SK-N-SH (cell line): ENCODE measurements around the gene RCAN3. TPM values are rescaled to one million over a fixed set of nuclear protein-coding genes. Genes with fewer than 3 reads are reported as not detected.

Experiments
- CTCF ChIA-PET: fragments of 300-600, 350-600 bp; formaldehyde crosslinking; extraction: SDS; loops from one replicate; lab custom pipeline; 2021; lab: Yijun Ruan, JAX
- POLR2A ChIA-PET: fragments of 350-600 bp; sonication (Branson Sonifier 250); formaldehyde crosslinking; extraction: SDS; loops from one replicate; lab custom pipeline; 2020; ENCODE audit warnings: antibody characterized with exemption, inconsistent platforms; lab: Yijun Ruan, JAX
- DNase-seq: peaks from one replicate; pipeline ENCODE4 v3.0.0; 2012
- H2AFZ ChIP-seq: fragments of 200-600 bp; sonication (generic); 2 replicates; pipeline ENCODE4 v1.8.1; 2016; ENCODE audit warnings: antibody characterized with exemption, mild to moderate bottlenecking, low read depth
- H3F3A ChIP-seq: fragments of 200-600 bp; sonication (generic); replicated peaks from 2 replicates; pipeline ENCODE3; 2016; ENCODE audit warnings: antibody characterized with exemption, mild to moderate bottlenecking; ENCODE audit not compliant: insufficient read depth
- H3K27ac ChIP-seq, 2 experiments: fragments of 200-500 bp in 1 of 2; fragments of 200-600 bp in 1 of 2; sonication (Bioruptor generic) in 1 of 2; sonication (generic), shearing (Covaris generic) in 1 of 2; 2 replicates each; pipeline versions ENCODE4 v1.5.1 to v1.6.1; 2014 to 2016; ENCODE audit warnings: low read depth in 2 of 2, inconsistent platforms in 1 of 2, low read length in 1 of 2, mild to moderate bottlenecking in 1 of 2, mixed read lengths in 1 of 2
- H3K27me3 ChIP-seq: fragments of 200-600 bp; sonication (generic), shearing (Covaris generic); 2 replicates; pipeline ENCODE4 v1.6.1; 2016; ENCODE audit warnings: mixed run types; ENCODE audit not compliant: insufficient read depth
- H3K36me3 ChIP-seq, 2 experiments: fragments of 200-500 bp in 1 of 2; fragments of 200-600 bp in 1 of 2; sonication (Bioruptor generic) in 1 of 2; sonication (generic) in 1 of 2; replicated peaks in 1 of 2; 2 replicates each; pipeline versions ENCODE3 to v1.5.1; 2014 to 2016; ENCODE audit warnings: low read length in 1 of 2, mild to moderate bottlenecking in 1 of 2; ENCODE audit not compliant: insufficient read depth in 2 of 2, control insufficient read depth in 1 of 2
- H3K4me1 ChIP-seq, 2 experiments: fragments of 200-500 bp in 1 of 2; fragments of 200-600 bp in 1 of 2; sonication (Bioruptor generic) in 1 of 2; sonication (generic), shearing (Covaris generic) in 1 of 2; 2 replicates each; pipeline versions ENCODE4 v1.5.1 to v1.6.1; 2014 to 2016; ENCODE audit warnings: low read depth in 1 of 2, low read length in 1 of 2, mixed run types in 1 of 2; ENCODE audit not compliant: insufficient read depth in 2 of 2, control insufficient read depth in 1 of 2
- H3K4me2 ChIP-seq: fragments of 200-600 bp; sonication (generic), shearing (Covaris generic); 2 replicates; pipeline ENCODE4 v1.6.1; 2017; ENCODE audit warnings: mixed run types
- H3K4me3 ChIP-seq, 2 experiments: fragments of 200-500 bp in 1 of 2; fragments of 200-600 bp in 1 of 2; sonication (Bioruptor generic) in 1 of 2; sonication (generic), shearing (Covaris generic) in 1 of 2; 2 replicates each; pipeline versions ENCODE4 v1.5.1 to v1.8.1; 2014 to 2016; ENCODE audit warnings: low read depth in 2 of 2, inconsistent platforms in 1 of 2, low read length in 1 of 2, mild to moderate bottlenecking in 1 of 2, mixed read lengths in 1 of 2, moderate library complexity in 1 of 2
- H3K79me2 ChIP-seq: fragments of 200-600 bp; sonication (generic); 2 replicates; pipeline ENCODE4 v1.8.1; 2017; ENCODE audit warnings: mild to moderate bottlenecking; ENCODE audit not compliant: insufficient read depth
- H3K9ac ChIP-seq: fragments of 200-600 bp; sonication (generic); 2 replicates; pipeline ENCODE4 v1.6.1; 2017; ENCODE audit warnings: mixed run types
- H3K9me2 ChIP-seq: fragments of 200-600 bp; sonication (generic); 2 replicates; pipeline ENCODE4 v1.6.1; 2017; ENCODE audit warnings: mixed run types
- H3K9me3 ChIP-seq: fragments of 200-600 bp; sonication (generic); 2 replicates; pipeline ENCODE4 v1.6.1; 2017; ENCODE audit warnings: mixed run types, mild to moderate bottlenecking, moderate library complexity
- H4K20me1 ChIP-seq: fragments of 200-600 bp; sonication (generic); 2 replicates; pipeline ENCODE4 v1.6.1; 2017; ENCODE audit warnings: mild to moderate bottlenecking, mixed run types; ENCODE audit not compliant: insufficient read depth
- ELF1 ChIP-seq: IDR thresholded peaks from 2 replicates; pipeline ENCODE4 v1.4.0; 2012
- FOSL2 ChIP-seq: IDR thresholded peaks from 2 replicates; pipeline ENCODE4 v1.4.0; 2012; ENCODE audit warnings: low read depth, mild to moderate bottlenecking, moderate library complexity, borderline replicate concordance
- GABPA ChIP-seq: IDR thresholded peaks from 2 replicates; pipeline ENCODE4 v1.4.0; 2012; ENCODE audit warnings: low read depth, mild to moderate bottlenecking
- GATA2 ChIP-seq: sonication (generic); formaldehyde crosslinking; IDR thresholded peaks from 2 replicates; pipeline ENCODE4 v1.5.0; 2020; ENCODE audit warnings: mild to moderate bottlenecking, missing genetic modification reagents
- JUND ChIP-seq: IDR thresholded peaks from 2 replicates; pipeline ENCODE4 v1.4.0; 2012
- MEF2A ChIP-seq: IDR thresholded peaks from 2 replicates; pipeline ENCODE4 v1.4.0; 2012; ENCODE audit warnings: low read depth, borderline replicate concordance
- MXI1 ChIP-seq: IDR thresholded peaks from 2 replicates; pipeline ENCODE4 v1.6.1; 2012; ENCODE audit warnings: mild to moderate bottlenecking, low read depth, low read length, improper control_type of control experiment
- NFIC ChIP-seq: IDR thresholded peaks from 2 replicates; pipeline ENCODE4 v1.4.0; 2012; ENCODE audit warnings: borderline replicate concordance
- NRF1 ChIP-seq: IDR thresholded peaks from 2 replicates; pipeline ENCODE4 v1.6.1; 2012; ENCODE audit warnings: low read depth, mild to moderate bottlenecking, low read length
- POLR2AphosphoS5 ChIP-seq: IDR thresholded peaks from 2 replicates; pipeline ENCODE4 v1.6.1; 2012; ENCODE audit warnings: low read depth, low read length
- RXRA ChIP-seq: IDR thresholded peaks from 2 replicates; pipeline ENCODE4 v1.4.0; 2012; ENCODE audit warnings: low read depth, mild to moderate bottlenecking, borderline replicate concordance
- SIN3A ChIP-seq: IDR thresholded peaks from 2 replicates; pipeline ENCODE4 v1.6.1; 2012; ENCODE audit warnings: low read depth, mild to moderate bottlenecking, low read length, moderate library complexity, borderline replicate concordance
- TAF1 ChIP-seq: IDR thresholded peaks from 2 replicates; pipeline ENCODE4 v1.6.1; 2012; ENCODE audit warnings: low read depth, mild to moderate bottlenecking, low read length, moderate library complexity, borderline replicate concordance
- TCF12 ChIP-seq: IDR thresholded peaks from 2 replicates; pipeline ENCODE4 v1.4.0; 2012
- YY1 ChIP-seq: IDR thresholded peaks from 2 replicates; pipeline ENCODE4 v1.4.0; 2012; ENCODE audit warnings: low read depth, mild to moderate bottlenecking
- WGBS: methylation state at CpG from one replicate; pipeline ENCODE4 v1.1.6; 2017; ENCODE audit warnings: low lambda C conversion rate; 5-methylcytosine and 5-hydroxymethylcytosine counted together
- polyA plus RNA-seq, 3 experiments: library from polyadenylated mRNA; depleted of rRNA; stranded (reverse); fragments of >200 nt; gene quantifications; 2 replicates each; pipeline ENCODE4 v1.2.3, GENCODE V29; 2012
- TF ChIP-seq, protein P1 (sequence below): fragments of 200-600 bp; sonication (generic); IDR thresholded peaks from 2 replicates; pipeline ENCODE4 v1.6.1; 2017; ENCODE audit warnings: antibody characterized with exemption, mild to moderate bottlenecking, moderate library complexity
- TF ChIP-seq, protein P2 (sequence below): IDR thresholded peaks from 2 replicates; pipeline ENCODE4 v1.4.0; 2012; ENCODE audit warnings: low read depth, borderline replicate concordance
- TF ChIP-seq, protein P3 (sequence below): IDR thresholded peaks from 2 replicates; pipeline ENCODE4 v1.4.0; 2012; ENCODE audit warnings: low read depth

The RCAN3 gene
- polyA plus RNA-seq, 1 of the 3 experiments (the other 2 are of a cell fraction), result 4.8 TPM

DNA sequence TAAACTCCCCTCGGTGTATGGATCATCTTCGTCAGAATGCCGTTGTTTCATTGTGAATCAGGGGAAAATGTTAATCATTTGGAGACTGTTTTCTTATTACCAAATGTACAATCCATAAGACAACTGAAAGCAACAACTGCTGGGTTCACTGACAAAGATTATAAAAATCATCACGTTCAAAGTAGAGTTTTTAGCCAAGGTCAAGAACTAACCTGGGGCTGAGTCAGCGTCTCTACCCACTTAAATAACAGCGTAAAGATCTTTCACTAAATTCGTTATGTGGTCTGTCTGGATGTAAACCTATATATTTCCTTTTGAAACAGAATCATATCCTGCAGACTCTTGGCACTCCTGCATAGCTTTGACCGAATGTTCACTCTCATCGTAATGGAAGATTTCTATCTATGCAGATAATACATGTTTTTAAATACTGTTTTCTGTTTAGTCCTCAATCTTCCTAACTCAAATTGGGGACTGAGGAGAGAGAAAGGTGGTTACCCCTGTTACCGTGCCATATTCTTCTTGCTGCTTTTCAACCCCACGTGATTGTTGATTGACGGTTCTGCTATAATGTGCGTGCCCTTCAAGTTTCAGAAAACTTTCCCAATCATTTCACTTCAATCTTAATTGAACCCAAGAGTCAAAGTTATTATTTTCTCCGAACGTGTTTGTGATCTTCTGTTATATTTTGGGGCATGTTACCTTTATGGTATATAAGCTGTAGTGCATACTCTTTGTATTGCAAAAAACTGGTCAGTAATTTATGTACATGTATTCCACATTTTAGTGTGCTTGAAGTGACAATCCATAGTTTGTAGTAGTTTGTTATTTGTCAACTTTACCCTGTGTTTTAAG is 37.6 kb downstream of the RCAN3 start:
- Histone ChIP-seq H3K79me2 (no peaks in the 10 kb centered on the region), H3F3A (peaks cover 9% of the 10 kb centered on the region), H3K9ac (no peak overlapping the region), H3K27me3 (no peaks in the 10 kb centered on the region), H3K4me3 (no peak overlapping the region), H3K27ac (no peak overlapping the region), H3K4me1 (peaks cover 0 to 3% of the 10 kb centered on the region in 2 experiments; a peak in 1 of 4 replicates), H4K20me1 (no peaks in the 10 kb centered on the region), H3K9me3 (no peaks in the 10 kb centered on the region), H3K4me2 (no peak overlapping the region), H3K9me2 (no peaks in the 10 kb centered on the region), H2AFZ (no peak overlapping the region), H3K36me3 (peaks cover 1 to 2% of the 10 kb centered on the region in 2 experiments)
- ChIA-PET CTCF (interaction anchor here (1.0 to 3.6 kb wide), 5 partner anchors 14 to 358 kb away, joined by 4 to 28 read pairs (median 12); no protein-coding TSS in a partner anchor), POLR2A (no interaction called here)
- TF ChIP-seq MXI1 (no peak), FOSL2 (no peak), NRF1 (no peak), POLR2AphosphoS5 (no peak), NFIC (no peak), GABPA (no peak), GATA2 (CRISPR knock-in tag) (no peak), TAF1 (no peak), SIN3A (no peak), YY1 (no peak), JUND (no peak), TCF12 (no peak), RXRA (no peak), MEF2A (no peak), ELF1 (no peak)
- TF ChIP-seq, protein P1, sequence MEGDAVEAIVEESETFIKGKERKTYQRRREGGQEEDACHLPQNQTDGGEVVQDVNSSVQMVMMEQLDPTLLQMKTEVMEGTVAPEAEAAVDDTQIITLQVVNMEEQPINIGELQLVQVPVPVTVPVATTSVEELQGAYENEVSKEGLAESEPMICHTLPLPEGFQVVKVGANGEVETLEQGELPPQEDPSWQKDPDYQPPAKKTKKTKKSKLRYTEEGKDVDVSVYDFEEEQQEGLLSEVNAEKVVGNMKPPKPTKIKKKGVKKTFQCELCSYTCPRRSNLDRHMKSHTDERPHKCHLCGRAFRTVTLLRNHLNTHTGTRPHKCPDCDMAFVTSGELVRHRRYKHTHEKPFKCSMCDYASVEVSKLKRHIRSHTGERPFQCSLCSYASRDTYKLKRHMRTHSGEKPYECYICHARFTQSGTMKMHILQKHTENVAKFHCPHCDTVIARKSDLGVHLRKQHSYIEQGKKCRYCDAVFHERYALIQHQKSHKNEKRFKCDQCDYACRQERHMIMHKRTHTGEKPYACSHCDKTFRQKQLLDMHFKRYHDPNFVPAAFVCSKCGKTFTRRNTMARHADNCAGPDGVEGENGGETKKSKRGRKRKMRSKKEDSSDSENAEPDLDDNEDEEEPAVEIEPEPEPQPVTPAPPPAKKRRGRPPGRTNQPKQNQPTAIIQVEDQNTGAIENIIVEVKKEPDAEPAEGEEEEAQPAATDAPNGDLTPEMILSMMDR, result no peak
- TF ChIP-seq, protein P2, sequence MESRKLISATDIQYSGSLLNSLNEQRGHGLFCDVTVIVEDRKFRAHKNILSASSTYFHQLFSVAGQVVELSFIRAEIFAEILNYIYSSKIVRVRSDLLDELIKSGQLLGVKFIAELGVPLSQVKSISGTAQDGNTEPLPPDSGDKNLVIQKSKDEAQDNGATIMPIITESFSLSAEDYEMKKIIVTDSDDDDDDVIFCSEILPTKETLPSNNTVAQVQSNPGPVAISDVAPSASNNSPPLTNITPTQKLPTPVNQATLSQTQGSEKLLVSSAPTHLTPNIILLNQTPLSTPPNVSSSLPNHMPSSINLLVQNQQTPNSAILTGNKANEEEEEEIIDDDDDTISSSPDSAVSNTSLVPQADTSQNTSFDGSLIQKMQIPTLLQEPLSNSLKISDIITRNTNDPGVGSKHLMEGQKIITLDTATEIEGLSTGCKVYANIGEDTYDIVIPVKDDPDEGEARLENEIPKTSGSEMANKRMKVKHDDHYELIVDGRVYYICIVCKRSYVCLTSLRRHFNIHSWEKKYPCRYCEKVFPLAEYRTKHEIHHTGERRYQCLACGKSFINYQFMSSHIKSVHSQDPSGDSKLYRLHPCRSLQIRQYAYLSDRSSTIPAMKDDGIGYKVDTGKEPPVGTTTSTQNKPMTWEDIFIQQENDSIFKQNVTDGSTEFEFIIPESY, result no peak
- TF ChIP-seq, protein P3, sequence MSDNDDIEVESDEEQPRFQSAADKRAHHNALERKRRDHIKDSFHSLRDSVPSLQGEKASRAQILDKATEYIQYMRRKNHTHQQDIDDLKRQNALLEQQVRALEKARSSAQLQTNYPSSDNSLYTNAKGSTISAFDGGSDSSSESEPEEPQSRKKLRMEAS, result no peak
- DNase-seq, result no peak
- WGBS, result 76% methylated on average over 15 of the region's 15 CpGs
